GM19324 (cell line): ENCODE results near the gene RNASEH1.
"Not testable (repeated sequence)": the region's sequence is repeated elsewhere in the genome, so short reads cannot be mapped to it uniquely, and the experiment has no call there.

ENCODE experiments used
- ATAC-seq: cut with Tn5 transposase; IDR thresholded peaks from one replicate; pipeline ENCODE4 v1.9.1; 2021; ENCODE audit warnings: mild to moderate bottlenecking, moderate library complexity; ENCODE audit not compliant: unreplicated experiment, low FRiP score

Gene RNASEH1

DNA sequence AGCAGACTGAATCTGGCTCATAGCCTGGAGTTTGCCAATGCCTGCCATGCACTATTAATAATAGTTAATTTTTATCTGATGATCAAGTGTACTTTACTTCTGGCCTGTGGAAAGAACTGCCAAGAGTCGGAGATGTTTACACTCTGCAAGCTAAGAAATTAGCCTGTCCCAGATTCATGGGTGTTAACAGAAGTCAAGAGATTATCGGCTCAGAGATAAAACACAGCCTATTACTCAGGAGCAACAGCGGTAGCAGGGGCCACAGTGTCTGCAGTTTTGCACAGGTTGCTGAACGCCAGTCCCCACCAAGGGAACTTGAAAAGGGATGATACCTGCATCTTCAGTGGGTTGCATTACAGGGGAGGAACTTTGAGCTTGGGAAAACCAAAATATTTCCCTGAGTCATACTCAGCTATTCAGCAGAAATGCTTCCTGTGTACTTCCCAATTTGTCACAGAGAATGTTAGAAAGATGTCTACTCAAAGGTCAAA, 34.5 kb downstream of the RNASEH1 start:
- ATAC-seq: no peak

DNA sequence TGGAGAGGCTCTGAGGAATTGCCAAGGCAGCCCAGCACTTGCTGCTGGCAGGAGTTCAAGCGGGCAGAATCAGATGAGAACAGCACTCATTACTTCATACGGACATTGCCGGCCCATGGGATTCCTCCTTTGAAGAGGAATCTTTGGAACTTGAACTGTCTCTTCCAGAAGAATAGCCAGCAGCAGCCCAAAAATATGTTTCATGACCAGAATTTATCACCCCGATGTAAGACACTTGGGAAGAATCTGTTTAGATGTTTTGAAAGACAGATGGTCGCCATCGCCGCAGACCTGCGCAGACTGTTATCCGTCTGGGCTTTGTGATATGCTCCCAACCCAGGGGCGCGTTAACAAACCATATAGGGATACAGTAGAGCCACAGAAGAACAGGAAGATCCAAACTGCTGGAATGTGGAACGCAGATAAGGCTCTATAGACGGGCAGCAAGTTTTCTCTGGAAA, 35.1 kb downstream of the RNASEH1 start:
- no peak for ATAC-seq

GRCh38 chr2:3520591-3520990, 37.5 kb downstream of the RNASEH1 start:
- ATAC-seq: no peak

DNA sequence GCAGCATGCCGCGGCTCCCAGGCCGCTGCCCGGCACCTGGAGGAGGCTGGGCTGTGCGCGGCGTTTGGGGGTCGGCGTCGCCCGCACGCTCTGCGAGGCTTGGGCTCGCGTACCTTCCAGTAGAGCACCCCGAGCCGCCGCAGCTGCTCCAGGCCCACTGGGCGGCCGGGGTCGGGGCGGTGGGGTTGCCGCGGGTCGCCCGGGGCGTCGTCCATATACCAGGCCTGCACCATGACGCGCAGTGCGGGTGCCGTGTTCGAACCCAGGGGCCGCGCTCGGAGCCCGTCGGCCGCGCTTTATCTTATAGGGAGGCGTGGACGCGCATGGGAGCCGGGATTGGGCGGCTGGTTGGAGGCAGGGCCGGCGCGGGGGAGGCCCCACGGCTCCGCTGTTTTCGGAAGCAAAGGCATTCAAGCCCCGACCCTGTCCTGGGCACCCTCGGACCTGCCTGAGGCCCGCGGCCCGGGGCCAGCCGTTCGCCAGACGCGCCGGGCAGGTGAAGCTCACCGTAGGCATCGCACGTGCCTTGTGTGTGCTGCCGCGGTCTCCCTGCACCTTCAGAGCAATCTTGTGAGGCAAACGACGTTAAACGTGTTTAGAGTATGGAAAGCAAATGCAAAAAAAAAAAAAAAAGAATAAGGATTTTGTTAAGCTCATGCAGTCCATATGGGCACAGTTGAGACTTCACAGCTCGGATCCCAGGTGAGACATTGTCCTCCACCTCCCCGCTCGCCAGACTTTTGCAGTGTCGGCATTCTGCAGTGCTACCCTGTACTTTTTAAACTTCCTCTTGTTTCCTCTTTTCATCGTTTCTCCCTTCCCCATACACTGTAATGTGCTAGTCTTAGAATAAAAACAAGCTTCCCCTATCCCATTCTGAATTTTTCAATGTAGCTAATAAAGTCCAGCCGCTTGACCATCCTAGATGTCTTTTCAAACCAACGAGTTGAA, 38.6 kb downstream of the RNASEH1 start, which contains the start of gene ADI1:
TSS of gene ADI1 (minus strand) at position 277 of the 951 bp plus-strand sequence. CDS start at position 233, 44 bp downstream.
- ATAC-seq: peak; percentile 66

- ATAC-seq: peak; percentile 88
These were observed 39.5 kb downstream of the RNASEH1 start for GRCh38 chr2:3518496-3519254.

DNA sequence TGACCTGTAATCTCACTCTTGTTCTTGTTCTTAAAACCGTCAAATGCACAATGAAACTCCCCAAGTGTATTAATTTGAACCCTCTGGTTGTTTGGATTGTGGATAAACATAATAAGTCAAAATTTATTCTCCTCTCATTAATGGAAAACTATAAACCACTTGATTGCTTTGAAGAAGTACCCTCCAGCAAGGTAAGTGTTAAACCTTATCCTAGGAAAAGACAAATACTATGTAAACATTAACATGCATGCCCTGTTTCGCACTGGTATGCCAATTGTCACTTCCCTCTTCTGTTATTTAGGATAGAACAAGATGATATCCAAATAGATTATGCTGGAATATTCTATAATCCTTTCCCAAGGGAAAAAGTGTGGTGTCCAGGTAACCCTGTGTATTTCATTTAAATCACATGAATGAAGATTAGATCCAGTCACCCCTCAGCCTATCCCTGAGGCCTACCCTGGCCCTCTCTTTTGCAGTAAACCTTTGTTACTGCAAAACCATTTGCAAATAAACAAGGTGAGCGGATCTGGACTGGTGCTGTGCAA, 40.1 kb downstream of the RNASEH1 start:
- ATAC-seq: no peak

DNA sequence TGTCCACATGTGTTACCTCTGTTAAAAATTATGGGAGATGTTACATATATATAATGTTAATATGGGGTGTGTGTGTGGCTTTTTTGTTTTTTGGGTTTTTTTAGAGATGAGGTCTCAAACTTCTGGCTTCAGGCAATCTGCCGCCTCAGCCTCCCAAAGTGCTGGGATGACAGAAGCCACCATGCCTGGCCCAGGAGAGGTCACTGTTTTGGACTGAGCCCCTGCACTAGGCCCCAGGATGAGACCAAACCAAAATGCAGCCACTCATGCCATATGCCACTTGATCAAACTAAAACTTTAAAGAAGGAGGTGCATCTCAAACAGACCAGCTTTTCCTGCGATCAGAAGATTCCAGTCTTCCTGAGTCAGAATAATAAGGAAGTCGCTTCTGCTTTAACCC, 41.3 kb downstream of the RNASEH1 start:
- ATAC-seq: no peak

DNA sequence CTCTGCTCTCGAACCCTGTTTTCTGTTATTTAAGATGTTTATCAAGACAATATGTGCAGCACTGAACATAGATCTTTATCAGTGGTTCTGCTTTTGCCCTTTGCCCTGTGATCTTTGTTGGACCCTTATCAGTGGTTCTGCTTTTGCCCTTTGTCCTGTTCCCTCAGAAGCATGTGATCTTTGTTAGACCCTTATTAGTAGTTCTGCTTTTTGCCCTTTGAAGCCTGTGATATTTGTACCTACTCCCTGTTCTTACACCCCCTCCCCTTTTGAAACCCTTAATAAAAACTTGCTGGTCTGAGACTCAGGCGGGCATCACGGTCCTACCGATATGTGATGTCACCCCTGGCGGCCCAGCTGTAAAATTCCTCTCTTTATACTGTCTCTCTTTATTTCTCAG, 42.7 kb downstream of the RNASEH1 start:
- not testable (repeated sequence) for ATAC-seq

- ATAC-seq: no peak
These were observed 44.9 kb downstream of the RNASEH1 start for GRCh38 chr2:3513026-3513810.

- ATAC-seq: no peak
These were observed 46.0 kb downstream of the RNASEH1 start for GRCh38 chr2:3512086-3512485.

DNA sequence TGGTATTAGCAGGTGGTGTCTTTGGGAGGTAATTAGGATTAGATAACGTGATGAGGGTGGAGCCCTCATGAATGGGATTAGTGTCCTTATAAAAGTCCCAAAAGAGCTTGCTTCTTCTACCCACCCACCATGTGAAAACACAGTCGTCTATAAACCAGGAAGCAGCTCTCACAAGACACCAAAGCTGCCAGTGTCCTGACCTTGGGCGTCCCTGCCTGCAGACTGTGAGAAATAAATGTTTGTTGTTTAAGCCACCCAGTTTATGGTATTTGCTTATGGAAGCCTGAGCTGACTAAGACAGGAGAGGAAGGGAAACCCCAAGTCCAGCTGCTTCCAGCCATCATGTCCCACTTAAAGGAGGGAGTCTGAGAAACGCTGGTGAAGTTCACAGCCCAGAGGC, 52.4 kb downstream of the RNASEH1 start:
- no peak for ATAC-seq

DNA sequence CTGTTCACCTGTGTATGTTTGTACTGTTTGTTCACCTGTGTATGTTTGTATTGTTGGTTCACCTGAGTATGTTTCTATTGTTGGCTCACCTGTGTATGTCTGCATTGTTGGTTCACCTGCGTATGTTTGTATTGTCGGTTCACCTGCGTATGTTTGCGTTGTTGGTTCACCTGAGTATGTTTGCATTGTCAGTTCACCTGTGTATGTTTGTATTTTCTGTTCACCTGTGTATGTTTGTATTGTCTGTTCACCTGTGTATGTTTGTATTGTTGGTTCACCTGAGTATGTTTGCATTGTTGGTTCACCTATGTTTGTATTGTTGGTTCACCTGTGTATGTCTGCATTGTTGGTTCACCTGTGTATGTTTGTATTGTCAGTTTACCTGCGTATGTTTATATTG, 53.4 kb downstream of the RNASEH1 start:
- no peak for ATAC-seq

- no peak for ATAC-seq
These were observed 54.6 kb downstream of the RNASEH1 start for GRCh38 chr2:3503483-3503882.

GRCh38 chr2:3503046-3503445, 55.1 kb downstream of the RNASEH1 start:
- no peak for ATAC-seq

DNA sequence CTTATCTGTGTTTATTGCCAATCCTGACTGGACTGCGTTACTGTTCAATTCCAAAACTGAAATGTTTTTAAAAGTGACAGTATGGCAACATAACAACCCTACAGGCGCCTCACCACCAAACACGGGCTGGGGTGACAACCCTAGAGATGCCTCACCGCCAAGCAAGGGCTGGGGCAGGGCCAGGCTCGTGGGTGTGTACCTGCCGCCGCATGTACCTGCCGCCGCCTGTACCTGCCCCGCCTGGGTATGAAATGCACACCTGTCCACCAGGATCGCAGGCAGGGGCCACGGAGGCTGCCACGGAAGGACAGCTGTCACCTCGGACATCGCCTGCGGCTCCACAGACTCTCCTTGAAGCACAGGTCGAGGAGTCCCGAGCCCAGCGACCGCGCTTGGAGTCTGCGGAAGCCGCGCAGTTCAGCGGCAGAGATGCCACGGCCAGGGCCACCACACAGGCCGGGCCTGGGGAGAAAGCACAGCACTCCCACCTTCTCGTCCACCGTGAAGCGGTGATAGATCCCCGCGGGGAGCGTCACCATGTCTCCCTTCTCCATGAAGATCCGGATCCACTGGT, 57.7 kb downstream of the RNASEH1 start:
- ATAC-seq: no peak

DNA sequence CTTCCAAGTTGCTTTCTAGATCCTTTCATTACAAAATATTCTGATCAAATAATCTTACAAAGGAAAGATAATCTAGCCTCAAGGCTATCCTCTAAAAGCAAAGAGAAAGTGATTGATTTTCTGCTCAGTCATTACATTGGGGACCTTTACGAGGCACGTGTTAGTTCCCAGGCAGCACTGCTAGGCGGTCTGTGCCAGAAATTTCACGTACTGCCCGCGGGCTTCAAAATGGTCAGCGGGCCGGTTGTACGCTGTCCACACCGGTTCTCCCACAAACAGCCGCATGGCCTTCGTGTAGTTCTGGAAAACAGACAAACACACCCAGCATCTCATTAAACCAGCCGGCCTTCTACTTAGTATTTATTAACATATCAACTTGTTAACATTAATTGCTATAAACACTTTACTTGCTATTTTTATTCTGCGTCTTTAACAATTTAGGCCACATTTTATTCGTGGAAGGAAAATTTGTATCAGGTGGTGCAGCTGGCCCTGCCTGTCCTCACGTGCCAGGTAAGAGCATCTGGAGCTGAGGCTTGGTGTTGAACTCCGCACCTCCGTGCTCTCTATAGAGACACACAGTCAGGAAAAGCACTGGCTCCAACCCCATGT, 59.2 kb downstream of the RNASEH1 start:
- ATAC-seq: no peak

GRCh38 chr2:3496708-3497080, 61.4 kb downstream of the RNASEH1 start:
- not testable (repeated sequence) for ATAC-seq
